ENCODE results near the gene ZNF808.
"Not testable (repeated sequence)": the region's sequence is repeated elsewhere in the genome, so short reads cannot be mapped to it uniquely, and the experiment has no call there.

- TF ChIP-seq, protein P1, sequence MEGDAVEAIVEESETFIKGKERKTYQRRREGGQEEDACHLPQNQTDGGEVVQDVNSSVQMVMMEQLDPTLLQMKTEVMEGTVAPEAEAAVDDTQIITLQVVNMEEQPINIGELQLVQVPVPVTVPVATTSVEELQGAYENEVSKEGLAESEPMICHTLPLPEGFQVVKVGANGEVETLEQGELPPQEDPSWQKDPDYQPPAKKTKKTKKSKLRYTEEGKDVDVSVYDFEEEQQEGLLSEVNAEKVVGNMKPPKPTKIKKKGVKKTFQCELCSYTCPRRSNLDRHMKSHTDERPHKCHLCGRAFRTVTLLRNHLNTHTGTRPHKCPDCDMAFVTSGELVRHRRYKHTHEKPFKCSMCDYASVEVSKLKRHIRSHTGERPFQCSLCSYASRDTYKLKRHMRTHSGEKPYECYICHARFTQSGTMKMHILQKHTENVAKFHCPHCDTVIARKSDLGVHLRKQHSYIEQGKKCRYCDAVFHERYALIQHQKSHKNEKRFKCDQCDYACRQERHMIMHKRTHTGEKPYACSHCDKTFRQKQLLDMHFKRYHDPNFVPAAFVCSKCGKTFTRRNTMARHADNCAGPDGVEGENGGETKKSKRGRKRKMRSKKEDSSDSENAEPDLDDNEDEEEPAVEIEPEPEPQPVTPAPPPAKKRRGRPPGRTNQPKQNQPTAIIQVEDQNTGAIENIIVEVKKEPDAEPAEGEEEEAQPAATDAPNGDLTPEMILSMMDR (IDR thresholded peaks at IDR 0.05; ENCODE audit: low read depth, low read length, poor library complexity, severe bottlenecking), result not testable (repeated sequence)
- TF ChIP-seq EZH2phosphoT487 (IDR thresholded peaks at IDR 0.05; ENCODE audit: borderline replicate concordance, low read length), result not testable (repeated sequence)
Observed at GRCh38 chr19:52542541-52542940, 15.1 kb downstream of the ZNF808 start.

Measured in DOHH2 (cell line).